HG02973 (cell line): ENCODE results near the gene ABHD17C.
"Not testable (repeated sequence)": the region's sequence is repeated elsewhere in the genome, so short reads cannot be mapped to it uniquely, and the experiment has no call there.

Experiments
- ATAC-seq: cut with Tn5 transposase; IDR thresholded peaks from one replicate; pipeline ENCODE4 v1.9.1; 2021; ENCODE audit warnings: moderate library complexity; ENCODE audit not compliant: unreplicated experiment

The ABHD17C gene

GRCh38 chr15:80760960-80761359 lies 65.8 kb downstream of the ABHD17C start:
- ATAC-seq = no peak

DNA sequence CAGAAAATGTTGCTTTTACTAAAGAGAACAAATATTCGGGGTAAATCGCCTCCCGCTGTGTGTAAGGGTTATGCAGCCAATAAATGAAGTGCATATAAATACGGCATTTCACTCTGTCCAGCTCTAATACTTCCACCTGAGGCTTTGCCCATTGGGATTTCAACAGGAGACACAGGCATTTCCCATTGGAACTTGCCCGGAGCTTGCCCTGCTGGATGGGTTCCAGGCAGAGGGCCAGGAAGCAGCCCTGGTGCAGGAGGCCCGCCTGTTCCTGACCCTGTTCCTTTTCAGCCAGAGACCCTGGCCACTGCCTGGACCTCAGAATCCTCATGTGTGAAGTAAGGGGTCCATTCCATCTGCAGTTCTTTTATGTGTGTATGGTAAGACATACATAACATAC lies 66.6 kb downstream of the ABHD17C start:
- no peak for ATAC-seq

DNA sequence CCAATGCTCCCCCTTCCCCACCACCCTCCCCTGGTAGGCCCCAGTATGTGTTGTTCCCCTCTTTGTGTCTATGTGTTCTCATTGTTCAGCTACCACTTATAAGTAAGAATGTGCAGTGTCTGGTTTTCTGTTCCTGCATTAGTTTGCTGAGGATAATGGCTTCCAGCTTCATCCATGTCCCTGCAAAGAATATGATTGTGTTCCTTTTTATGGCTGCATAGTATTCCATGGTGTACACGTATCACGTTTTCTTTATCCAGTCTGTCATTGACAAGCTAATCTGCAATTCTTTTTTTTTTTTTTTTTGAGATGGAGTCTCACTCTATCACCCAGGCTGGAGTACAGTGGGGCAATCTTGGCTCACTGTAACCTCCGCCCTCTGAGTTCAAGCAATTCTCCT lies 68.1 kb downstream of the ABHD17C start:
- not testable (repeated sequence) for ATAC-seq

DNA sequence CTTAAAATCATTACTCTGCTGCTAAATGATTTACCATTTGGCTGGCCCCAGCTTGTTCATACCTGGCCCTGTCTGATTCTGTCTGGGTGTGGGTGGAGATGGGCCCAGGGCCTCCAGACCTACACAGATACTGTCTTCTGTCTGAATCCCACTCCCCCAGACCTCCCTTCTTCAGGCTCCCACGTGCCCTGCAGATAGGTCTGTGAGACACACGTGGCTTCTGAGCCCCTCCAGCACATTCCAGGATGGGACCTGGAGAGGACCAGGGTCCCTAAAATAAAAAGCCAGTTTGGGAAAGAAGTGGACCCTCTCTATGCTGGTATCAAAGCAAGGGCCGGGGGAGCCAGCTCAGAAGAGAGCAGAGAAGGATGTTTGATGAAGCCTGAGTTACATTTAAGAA lies 69.4 kb downstream of the ABHD17C start:
- ATAC-seq = no peak

DNA sequence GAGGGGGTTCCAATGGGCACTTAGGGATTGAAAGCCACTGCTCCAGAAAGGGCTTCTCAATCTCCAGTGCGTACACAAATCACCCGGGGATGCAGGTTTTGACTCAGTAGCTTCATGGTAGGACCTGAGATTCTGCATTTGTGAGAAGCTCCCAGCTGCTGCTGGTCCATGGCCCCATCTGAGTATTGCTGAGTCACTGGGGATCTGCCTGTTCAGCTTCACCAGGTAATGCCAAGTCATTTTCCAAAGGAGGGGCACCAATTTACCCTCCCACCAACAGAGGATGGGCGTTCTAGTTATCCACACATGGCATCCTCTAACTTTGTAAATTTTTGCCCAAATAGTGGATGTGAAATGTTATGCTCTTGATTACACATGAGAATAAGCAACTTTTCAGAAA lies 71.2 kb downstream of the ABHD17C start:
- ATAC-seq = no peak

DNA sequence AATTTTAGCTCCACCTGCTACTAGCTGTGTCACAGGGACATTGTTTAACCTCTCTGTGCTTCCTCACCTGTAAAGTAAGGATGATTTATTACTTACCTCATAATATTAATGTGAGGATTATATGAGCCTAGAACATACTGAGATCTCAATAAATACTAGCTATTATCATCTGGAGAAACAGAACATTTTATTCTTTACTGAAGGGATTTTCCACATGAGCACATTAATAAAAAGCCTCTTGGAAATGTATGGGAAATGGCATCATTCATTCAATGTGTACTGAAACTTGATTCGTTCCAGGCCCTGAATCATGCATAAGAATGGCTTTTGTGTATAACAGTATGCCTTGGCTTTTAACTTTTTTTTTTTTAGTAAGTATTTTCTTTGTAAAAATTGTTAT lies 73.0 kb downstream of the ABHD17C start:
- no peak for ATAC-seq

DNA sequence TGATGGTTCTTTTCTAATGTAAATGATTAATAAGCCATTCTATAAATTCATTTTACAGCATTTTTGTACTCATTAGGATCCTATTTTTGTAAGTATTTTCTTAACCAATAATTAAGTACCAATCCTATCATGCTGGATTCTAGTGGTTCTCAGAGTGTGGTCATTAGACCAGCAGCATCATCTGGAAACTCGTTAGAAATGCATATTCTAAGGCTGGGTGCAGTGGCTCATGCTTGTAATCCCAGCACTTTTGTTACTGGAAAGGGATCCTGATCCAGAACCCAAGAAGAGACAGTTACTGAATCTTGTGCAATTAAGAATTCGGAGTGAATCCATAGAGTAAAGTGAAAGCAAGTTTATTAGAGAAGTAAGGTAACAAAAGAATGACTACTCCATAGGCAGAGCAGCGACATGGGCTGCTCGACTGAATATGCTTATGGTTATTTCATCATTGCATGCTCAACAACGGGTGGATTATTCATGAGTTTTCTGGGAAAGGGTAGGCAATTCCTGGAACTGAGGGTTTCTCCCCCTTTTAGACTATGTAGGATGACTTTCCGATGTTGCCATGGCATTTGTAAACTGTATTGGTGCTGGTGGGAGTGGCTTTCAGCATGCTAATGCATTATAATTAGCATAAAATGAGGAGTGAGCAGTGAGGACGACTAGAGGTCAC lies 74.2 kb downstream of the ABHD17C start:
- ATAC-seq = no peak

- no peak for ATAC-seq
These were observed 75.0 kb downstream of the ABHD17C start for GRCh38 chr15:80769829-80770705.

DNA sequence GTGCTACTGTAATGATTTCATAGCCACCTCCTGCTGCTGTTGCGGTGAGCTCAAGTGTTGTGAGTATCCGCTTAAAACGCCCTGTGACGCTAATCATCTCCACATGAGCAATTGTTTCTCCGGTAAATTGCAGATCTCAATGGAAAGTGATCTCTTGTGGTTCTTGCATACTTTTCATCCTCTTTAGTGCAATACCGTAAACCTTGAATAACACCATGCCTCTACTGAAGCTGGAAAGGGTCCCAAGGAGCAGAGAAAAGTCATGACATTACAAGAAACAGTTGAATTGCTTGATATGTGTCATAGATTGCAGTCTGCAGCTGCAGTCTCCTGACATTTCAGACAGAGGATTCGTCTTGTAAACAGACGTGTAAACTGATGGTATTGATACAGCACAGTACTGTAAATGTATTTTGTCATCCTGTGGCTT lies 78.0 kb downstream of the ABHD17C start:
- no peak for ATAC-seq

GRCh38 chr15:80773792-80774352 lies 78.8 kb downstream of the ABHD17C start:
- no peak for ATAC-seq

DNA sequence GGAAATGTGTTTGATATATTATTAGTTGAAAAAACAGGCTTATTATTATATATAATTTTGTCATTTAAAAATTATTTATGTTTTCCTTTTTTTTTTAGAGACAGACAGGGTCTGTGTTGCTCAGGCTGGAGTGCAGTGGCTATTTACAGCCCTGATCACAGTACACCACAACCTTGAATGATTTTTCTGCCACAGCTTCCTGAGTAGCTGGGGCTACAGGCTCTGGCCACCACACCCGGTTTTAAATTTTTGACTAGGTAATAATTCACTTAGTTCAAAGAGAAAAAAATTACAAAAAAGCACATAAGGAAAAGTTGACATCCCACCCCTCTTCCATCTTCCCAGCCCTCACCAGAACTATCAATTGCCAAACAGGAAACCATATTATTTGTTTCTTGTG lies 79.4 kb downstream of the ABHD17C start:
- ATAC-seq = no peak

GRCh38 chr15:80775338-80775737 lies 80.2 kb downstream of the ABHD17C start:
- no peak for ATAC-seq

- no peak for ATAC-seq
These were observed 81.4 kb downstream of the ABHD17C start for GRCh38 chr15:80776420-80777045.

DNA sequence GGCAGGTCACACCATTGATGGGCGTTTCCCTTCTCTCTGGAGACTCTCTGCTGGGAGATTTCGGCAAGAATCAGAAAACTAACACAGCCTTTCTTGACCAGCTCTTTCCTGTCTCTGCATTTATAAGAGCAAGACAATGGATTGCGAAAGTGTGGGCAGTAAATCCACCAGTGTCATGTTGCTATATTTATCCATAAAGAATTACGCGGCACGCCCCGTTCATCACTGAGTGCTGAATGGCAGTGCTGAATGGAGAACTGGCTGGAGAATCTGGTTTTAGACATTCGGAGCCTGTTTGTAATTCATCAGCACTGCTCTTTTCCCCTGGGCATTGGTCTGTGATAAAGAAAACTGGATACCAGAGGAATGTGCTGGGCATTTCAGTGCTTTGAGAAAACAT lies 82.0 kb downstream of the ABHD17C start:
- ATAC-seq = no peak

GRCh38 chr15:80777826-80778620 lies 82.9 kb downstream of the ABHD17C start:
- ATAC-seq = no peak

- ATAC-seq = no peak
These were observed 83.5 kb downstream of the ABHD17C start for GRCh38 chr15:80778621-80778963.

- no peak for ATAC-seq
These were observed 84.0 kb downstream of the ABHD17C start, which contains the start of gene CEMIP for GRCh38 chr15:80778964-80779657. CEMIP (plus strand) TSS chr15:80779370; CDS start chr15:80873880, 94,510 bp downstream.

GRCh38 chr15:80779658-80780415 lies 84.7 kb downstream of the ABHD17C start:
- no peak for ATAC-seq
